ENCODE results near the gene HSPA12A.

Gene HSPA12A

GRCh38 chr10:116722736-116723427, 19.5 kb downstream of the HSPA12A start:
- no peak for DNase-seq (ENCODE audit: extremely low read depth, low read depth)
- no peak for TF ChIP-seq CTCF (IDR thresholded peaks at IDR 0.05; ENCODE audit: low read depth, low read length, missing control alignments)
- H3K4me3 ChIP-seq (replicated peaks; ENCODE audit: low read depth, low read length), result no peak overlapping the region

GRCh38 chr10:116721547-116722392, 20.6 kb downstream of the HSPA12A start:
- no peak overlapping the region for H3K4me3 ChIP-seq (replicated peaks; ENCODE audit: low read depth, low read length)
- no peak for DNase-seq (ENCODE audit: extremely low read depth, low read depth)
- no peak for TF ChIP-seq CTCF (IDR thresholded peaks at IDR 0.05; ENCODE audit: low read depth, low read length, missing control alignments)

GRCh38 chr10:116720668-116721546, 21.5 kb downstream of the HSPA12A start:
- H3K4me3 ChIP-seq (replicated peaks; ENCODE audit: low read depth, low read length), result no peak overlapping the region
- no peak for DNase-seq (ENCODE audit: extremely low read depth, low read depth)
- TF ChIP-seq CTCF (IDR thresholded peaks at IDR 0.05; ENCODE audit: low read depth, low read length, missing control alignments), result no peak

GRCh38 chr10:116720241-116720643, 22.1 kb downstream of the HSPA12A start:
- H3K4me3 ChIP-seq (replicated peaks; ENCODE audit: low read depth, low read length), result no peak overlapping the region
- DNase-seq (ENCODE audit: extremely low read depth, low read depth), result no peak
- no peak for TF ChIP-seq CTCF (IDR thresholded peaks at IDR 0.05; ENCODE audit: low read depth, low read length, missing control alignments)

GRCh38 chr10:116719804-116720203, 22.6 kb downstream of the HSPA12A start:
- DNase-seq (ENCODE audit: extremely low read depth, low read depth), result no peak
- TF ChIP-seq CTCF (IDR thresholded peaks at IDR 0.05; ENCODE audit: low read depth, low read length, missing control alignments), result no peak

GRCh38 chr10:116718058-116718457, 24.3 kb downstream of the HSPA12A start:
- TF ChIP-seq CTCF (IDR thresholded peaks at IDR 0.05; ENCODE audit: low read depth, low read length, missing control alignments), result no peak
- H3K4me3 ChIP-seq (replicated peaks; ENCODE audit: low read depth, low read length), result no peak overlapping the region
- no peak for DNase-seq (ENCODE audit: extremely low read depth, low read depth)

More at GRCh38 chr10:116719804-116720203, 22.6 kb downstream of the HSPA12A start:
- H3K4me3 ChIP-seq (replicated peaks; ENCODE audit: low read depth, low read length), result no peak overlapping the region
